GM23248 (cell line): ENCODE measurements around the gene NAPSA. TPM values are rescaled to one million over a fixed set of nuclear protein-coding genes. Genes with fewer than 3 reads are reported as not detected.
"Not testable (repeated sequence)": the region's sequence is repeated elsewhere in the genome, so short reads cannot be mapped to it uniquely, and the experiment has no call there.

ENCODE experiments used
- DNase-seq: peaks from one replicate; pipeline ENCODE4 v3.0.0-alpha.2; 2015
- H2AFZ ChIP-seq: fragments of 200-600 bp; sonication (generic); 2 replicates; pipeline ENCODE4 v1.6.1; 2016; ENCODE audit warnings: antibody characterized with exemption
- H3F3A ChIP-seq: fragments of 200-600 bp; sonication (generic); 2 replicates; pipeline ENCODE4 v1.6.1; 2016; ENCODE audit warnings: mild to moderate bottlenecking, antibody characterized with exemption, mixed run types; ENCODE audit not compliant: insufficient read depth
- H3K27ac ChIP-seq: fragments of 200-600 bp; sonication (generic); 2 replicates; pipeline ENCODE4 v1.5.1; 2016; ENCODE audit warnings: mild to moderate bottlenecking
- H3K27me3 ChIP-seq: fragments of 200-600 bp; sonication (generic); replicated peaks from 2 replicates; pipeline ENCODE4 v1.6.1; 2016; ENCODE audit warnings: mild to moderate bottlenecking; ENCODE audit not compliant: insufficient read depth
- H3K36me3 ChIP-seq: fragments of 200-600 bp; sonication (generic); 2 replicates; pipeline ENCODE4 v1.6.1; 2016; ENCODE audit warnings: low read depth, mild to moderate bottlenecking
- H3K4me1 ChIP-seq: fragments of 200-600 bp; sonication (generic); 2 replicates; pipeline ENCODE4 v1.6.1; 2016; ENCODE audit warnings: mild to moderate bottlenecking; ENCODE audit not compliant: insufficient read depth
- H3K4me2 ChIP-seq: fragments of 200-600 bp; sonication (generic); one replicate; pipeline ENCODE4 v1.6.1; 2016; ENCODE audit warnings: mild to moderate bottlenecking; ENCODE audit not compliant: unreplicated experiment
- H3K4me3 ChIP-seq: fragments of 200-600 bp; sonication (generic); 2 replicates; pipeline ENCODE4 v1.5.1; 2016; ENCODE audit warnings: mild to moderate bottlenecking
- H3K79me2 ChIP-seq: fragments of 200-600 bp; sonication (generic); 2 replicates; pipeline ENCODE4 v1.6.1; 2016; ENCODE audit warnings: mild to moderate bottlenecking; ENCODE audit not compliant: insufficient read depth
- H3K9ac ChIP-seq: fragments of 200-600 bp; sonication (generic); 2 replicates; pipeline ENCODE4 v1.6.1; 2016; ENCODE audit warnings: mild to moderate bottlenecking
- H3K9me2 ChIP-seq: fragments of 200-600 bp; sonication (generic); 2 replicates; pipeline ENCODE4 v1.6.1; 2016; ENCODE audit warnings: mixed run types, mild to moderate bottlenecking, moderate library complexity; ENCODE audit not compliant: insufficient read depth
- H3K9me3 ChIP-seq: fragments of 200-600 bp; sonication (generic); one replicate; pipeline ENCODE4 v1.6.1; 2017; ENCODE audit warnings: low read depth
- H4K20me1 ChIP-seq: fragments of 200-600 bp; sonication (generic); 2 replicates; pipeline ENCODE4 v1.6.0; 2016; ENCODE audit not compliant: insufficient read depth
- EZH2 ChIP-seq: fragments of 200-600 bp; sonication (generic); IDR thresholded peaks from 2 replicates; pipeline ENCODE4 v1.6.1; 2018; ENCODE audit warnings: antibody characterized with exemption, mild to moderate bottlenecking; ENCODE audit not compliant: insufficient read depth, poor library complexity, severe bottlenecking
- EZH2phosphoT487 ChIP-seq: fragments of 200-600 bp; sonication (generic); IDR thresholded peaks from 2 replicates; pipeline ENCODE4 v1.6.1; 2018; ENCODE audit warnings: antibody characterized with exemption, moderate library complexity, mild to moderate bottlenecking, low read depth; ENCODE audit not compliant: insufficient read depth
- WGBS, 2 experiments: methylation state at CpG; one replicate each; pipeline ENCODE4 v1.1.6; 2015 to 2017; ENCODE audit warnings: low lambda C conversion rate in 2 of 2, low coverage in 1 of 2; ENCODE audit errors: missing lambda C conversion rate in 2 of 2; 5-methylcytosine and 5-hydroxymethylcytosine counted together
- in situ Hi-C: fragments of 300-500 bp; cut with MboI; formaldehyde crosslinking; loops from 2 replicates; pipeline ENCODE4 v1.15.0; 2020
- polyA plus RNA-seq: library from polyadenylated mRNA; unstranded; fragments of >200 nt; fragmentation: Nextera tagmentation; extraction: Ambion mirVana; gene quantifications from 2 replicates; pipeline ENCODE4 v1.2.1, GENCODE V29; 2016
- total RNA-seq: library from RNA; depleted of rRNA; stranded (reverse); fragments of >200 nt; shearing (Covaris generic); gene quantifications from 2 replicates; pipeline ENCODE4 v1.2.3, GENCODE V29; 2014

Gene NAPSA
- total and polyA plus RNA-seq, 2 experiments from 2014 or later = 0.15 to 0.32 TPM

DNA sequence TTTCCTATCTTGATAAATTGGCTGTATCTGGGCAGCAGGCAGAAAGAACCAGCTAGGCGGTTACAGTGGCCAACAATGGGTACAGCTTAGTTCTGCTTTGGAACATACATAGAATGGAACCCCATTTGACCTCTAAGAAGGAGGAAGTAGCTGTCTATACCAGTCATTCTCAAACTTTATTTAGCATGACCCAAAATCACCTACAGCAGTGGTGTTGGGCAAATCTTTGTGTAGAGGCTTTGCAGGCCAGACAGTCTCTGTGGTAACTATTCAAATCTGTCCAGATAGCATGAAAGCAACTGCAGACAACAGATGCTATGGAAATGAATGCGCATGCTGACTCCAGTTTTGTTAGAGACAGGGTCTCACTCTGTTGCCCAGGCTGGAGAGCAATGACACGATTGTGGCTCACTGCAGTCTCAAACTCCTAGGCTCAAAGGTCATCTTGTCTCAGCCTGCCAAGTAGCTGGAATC lies 24.3 kb downstream of the NAPSA start:
- TF ChIP-seq EZH2phosphoT487 (no peak), EZH2 (no peak)
- Histone ChIP-seq H2AFZ (no peak overlapping the region), H3F3A (no peaks in the 10 kb centered on the region), H3K9me2 (no peaks in the 10 kb centered on the region), H3K9me3 (no peaks in the 10 kb centered on the region), H3K4me1 (no peaks in the 10 kb centered on the region), H3K27me3 (no peaks in the 10 kb centered on the region), H4K20me1 (no peaks in the 10 kb centered on the region), H3K4me3 (no peak overlapping the region), H3K27ac (no peak overlapping the region), H3K4me2 (no peak overlapping the region), H3K36me3 (no peaks in the 10 kb centered on the region), H3K79me2 (no peaks in the 10 kb centered on the region), H3K9ac (no peak overlapping the region)
- DNase-seq = no peak
- in situ Hi-C loops = no loop called here
- WGBS, 2 experiments = 47 to 52% methylated on average over 3 of the region's 3 CpGs

GRCh38 chr19:50340331-50340730 lies 25.1 kb downstream of the NAPSA start:
- no peaks in the 10 kb centered on the region for H3K36me3 ChIP-seq
- H4K20me1 ChIP-seq = no peaks in the 10 kb centered on the region
- H3K4me2 ChIP-seq = no peak overlapping the region
- in situ Hi-C loops = no loop called here
- H2AFZ ChIP-seq = no peak overlapping the region
- no peaks in the 10 kb centered on the region for H3K4me1 ChIP-seq
- no peaks in the 10 kb centered on the region for H3K9me2 ChIP-seq
- DNase-seq = no peak
- H3K27me3 ChIP-seq = no peaks in the 10 kb centered on the region
- H3F3A ChIP-seq = no peaks in the 10 kb centered on the region
- H3K9me3 ChIP-seq = no peaks in the 10 kb centered on the region
- no peaks in the 10 kb centered on the region for H3K79me2 ChIP-seq
- no peak overlapping the region for H3K9ac ChIP-seq
- TF ChIP-seq EZH2 = no peak
- TF ChIP-seq EZH2phosphoT487 = no peak
- no peak overlapping the region for H3K4me3 ChIP-seq
- H3K27ac ChIP-seq = no peak overlapping the region

DNA sequence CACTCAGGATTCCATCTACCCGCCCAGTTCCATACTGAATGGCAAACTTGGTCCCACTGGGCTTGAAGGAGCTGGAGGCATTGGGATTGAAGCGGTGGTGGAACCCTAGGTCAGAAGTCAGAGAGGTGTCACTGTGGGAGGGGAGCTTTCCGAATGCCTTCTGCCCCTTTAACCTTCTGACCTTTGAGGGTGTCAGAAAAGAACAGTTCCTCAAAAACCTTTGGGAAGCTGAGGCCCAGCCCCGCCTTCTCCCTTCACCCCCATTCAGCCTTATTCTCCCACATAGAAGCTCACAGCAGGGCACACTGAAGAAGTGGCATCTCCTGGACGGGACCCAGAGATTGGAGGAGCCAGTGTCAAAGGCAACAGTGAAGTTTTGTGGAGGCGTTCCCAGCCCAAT lies 28.4 kb downstream of the NAPSA start:
- H3K27ac ChIP-seq, H2AFZ ChIP-seq, H3F3A ChIP-seq, H3K4me3 ChIP-seq, H3K4me2 ChIP-seq, DNase-seq, H4K20me1 ChIP-seq, H3K9me2 ChIP-seq, H3K9me3 ChIP-seq, H3K4me1 ChIP-seq, H3K36me3 ChIP-seq, in situ Hi-C loops, H3K9ac ChIP-seq, H3K79me2 ChIP-seq: not testable (repeated sequence)
- H3K27me3 ChIP-seq = peaks cover 11% of the 10 kb centered on the region
- WGBS, 2 experiments = 33 to 34% methylated on average over 6 of the region's 6 CpGs

DNA sequence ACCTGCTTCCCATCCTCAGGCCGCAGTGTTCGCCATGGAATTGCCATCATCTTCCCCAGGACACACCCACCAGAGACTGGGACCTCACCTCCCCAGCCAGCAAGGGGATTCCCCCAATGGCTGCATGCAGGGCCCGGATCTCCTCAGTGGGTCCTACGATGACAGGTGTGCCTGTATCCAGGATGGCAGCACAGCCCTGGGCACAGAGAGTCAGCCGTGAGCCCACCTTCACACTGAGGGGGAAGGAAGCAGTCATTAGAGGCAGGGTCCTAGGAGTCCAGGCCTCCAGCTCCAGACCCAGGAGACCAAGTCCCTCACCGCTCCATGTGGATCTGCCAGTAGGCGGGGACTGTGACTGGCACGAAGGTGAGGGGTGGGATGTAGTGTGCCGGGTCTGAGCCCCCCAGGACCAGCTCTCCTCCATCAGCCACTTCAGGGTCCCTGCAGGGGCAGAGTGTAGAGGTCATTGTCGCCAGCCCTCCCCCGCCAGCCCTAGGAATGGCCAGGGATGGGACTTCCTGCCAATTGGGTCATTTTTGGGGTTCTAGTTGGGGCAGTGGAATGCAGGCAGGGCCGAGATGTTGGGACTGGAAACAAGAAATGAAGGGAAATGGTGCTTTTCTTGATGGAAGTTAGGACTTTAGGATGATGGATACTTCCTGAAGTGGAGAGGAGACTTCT lies 30.6 kb downstream of the NAPSA start:
- in situ Hi-C loops = no loop called here
- Histone ChIP-seq H3K36me3 (no peaks in the 10 kb centered on the region), H2AFZ (no peak overlapping the region), H3K4me1 (no peaks in the 10 kb centered on the region), H4K20me1 (no peaks in the 10 kb centered on the region), H3F3A (no peaks in the 10 kb centered on the region), H3K9ac (no peak overlapping the region), H3K27me3 (peaks cover 27% of the 10 kb centered on the region), H3K4me3 (no peak overlapping the region), H3K9me2 (no peaks in the 10 kb centered on the region), H3K4me2 (no peak overlapping the region), H3K9me3 (no peaks in the 10 kb centered on the region), H3K27ac (no peak overlapping the region), H3K79me2 (no peaks in the 10 kb centered on the region)
- 74 to 78% methylated on average over 12 of the region's 12 CpGs for WGBS, 2 experiments
- no peak for DNase-seq
- no peak for TF ChIP-seq EZH2
